CD4-positive, alpha-beta T cell treated with Interleukin-1 beta for 1 hour (primary cell): ENCODE results near the gene ZIC5.

Source experiments
- DNase-seq, 2 donors: peaks; one replicate each; pipeline ENCODE4 v3.0.0-alpha.2; 2020 to 2022

The ZIC5 gene

GRCh38 chr13:99987154-99988019, 15.8 kb upstream of the ZIC5 start:
- no peak for DNase-seq

GRCh38 chr13:99986741-99987140, 15.2 kb upstream of the ZIC5 start:
- no peak for DNase-seq

DNA sequence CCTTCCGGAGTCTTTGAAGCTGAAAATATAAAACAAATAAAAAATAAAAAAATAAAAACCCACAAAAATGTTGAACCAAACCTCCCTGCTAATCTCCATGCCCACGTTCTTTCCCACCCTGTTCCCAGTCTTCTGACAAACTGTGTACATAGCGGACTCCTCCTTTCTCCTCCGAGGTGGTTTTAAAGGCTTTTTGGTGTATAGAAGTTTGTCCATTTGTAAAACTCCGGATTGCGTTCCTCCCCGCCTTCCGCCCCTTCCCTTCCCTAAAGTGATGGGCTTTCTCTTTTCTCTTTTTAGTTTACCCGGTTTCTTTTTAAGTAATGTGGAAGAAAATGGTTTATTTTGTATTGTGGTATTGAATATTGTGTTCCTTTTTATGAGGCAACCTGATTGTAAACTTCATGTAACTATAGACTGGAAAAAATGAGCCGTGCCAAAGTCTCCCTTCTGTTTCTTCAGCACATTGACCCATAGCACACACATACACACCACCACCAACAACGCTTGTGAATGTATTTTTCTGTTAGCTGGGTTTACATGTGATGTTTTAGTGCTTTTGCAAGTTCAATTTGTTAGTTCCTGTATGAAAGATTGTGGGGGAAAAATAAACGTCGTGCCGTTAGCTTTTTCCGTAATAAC, 14.4 kb upstream of the ZIC5 start:
- no peak for DNase-seq

GRCh38 chr13:99985241-99985874, 13.8 kb upstream of the ZIC5 start:
- no peak for DNase-seq

- no peak for DNase-seq
Measured at GRCh38 chr13:99984461-99985240, 13.1 kb upstream of the ZIC5 start.

DNA sequence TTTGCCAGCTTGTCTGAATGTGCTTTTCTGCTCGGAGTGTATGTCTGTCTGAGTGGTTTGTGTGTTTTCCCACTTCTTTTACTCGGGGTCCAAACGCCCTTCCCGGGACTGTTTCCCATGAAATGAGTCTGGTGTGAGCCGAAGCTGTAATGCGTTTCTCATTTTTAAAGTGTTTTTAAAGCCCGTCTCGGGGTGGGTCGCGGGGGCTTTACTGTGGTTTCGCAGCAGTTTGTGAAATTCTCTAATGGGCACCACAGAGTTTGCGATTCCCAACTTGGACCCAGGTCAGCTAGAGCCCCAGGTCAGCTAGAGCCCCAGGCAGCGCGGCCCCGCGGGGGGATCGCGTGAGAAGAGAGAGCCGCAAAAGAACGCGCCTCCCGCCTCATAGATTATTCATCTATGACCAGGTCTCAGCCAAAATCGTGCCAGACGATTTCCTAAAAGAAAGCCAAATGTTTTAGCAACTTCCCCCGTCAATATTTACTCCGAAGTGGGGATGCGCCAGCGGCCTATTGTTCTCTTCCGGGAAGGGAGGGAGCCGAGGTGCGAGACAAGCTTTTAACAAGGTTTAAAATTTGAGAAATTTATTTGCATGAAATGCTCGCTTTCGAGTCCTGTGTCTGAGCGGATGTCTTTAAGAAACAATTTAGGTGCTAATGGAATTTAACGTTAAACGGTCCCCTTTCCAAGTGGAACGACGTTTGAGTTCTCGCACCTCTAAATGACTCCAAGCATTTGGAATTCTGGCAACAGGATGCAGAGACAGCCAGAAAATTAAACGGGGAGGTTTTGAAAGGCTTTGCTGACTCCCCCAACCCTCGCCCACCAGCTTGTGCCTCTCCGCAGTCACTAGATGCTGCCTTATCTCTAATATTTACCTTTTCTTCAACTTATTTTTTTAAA, 12.2 kb upstream of the ZIC5 start:
- no peak for DNase-seq

DNA sequence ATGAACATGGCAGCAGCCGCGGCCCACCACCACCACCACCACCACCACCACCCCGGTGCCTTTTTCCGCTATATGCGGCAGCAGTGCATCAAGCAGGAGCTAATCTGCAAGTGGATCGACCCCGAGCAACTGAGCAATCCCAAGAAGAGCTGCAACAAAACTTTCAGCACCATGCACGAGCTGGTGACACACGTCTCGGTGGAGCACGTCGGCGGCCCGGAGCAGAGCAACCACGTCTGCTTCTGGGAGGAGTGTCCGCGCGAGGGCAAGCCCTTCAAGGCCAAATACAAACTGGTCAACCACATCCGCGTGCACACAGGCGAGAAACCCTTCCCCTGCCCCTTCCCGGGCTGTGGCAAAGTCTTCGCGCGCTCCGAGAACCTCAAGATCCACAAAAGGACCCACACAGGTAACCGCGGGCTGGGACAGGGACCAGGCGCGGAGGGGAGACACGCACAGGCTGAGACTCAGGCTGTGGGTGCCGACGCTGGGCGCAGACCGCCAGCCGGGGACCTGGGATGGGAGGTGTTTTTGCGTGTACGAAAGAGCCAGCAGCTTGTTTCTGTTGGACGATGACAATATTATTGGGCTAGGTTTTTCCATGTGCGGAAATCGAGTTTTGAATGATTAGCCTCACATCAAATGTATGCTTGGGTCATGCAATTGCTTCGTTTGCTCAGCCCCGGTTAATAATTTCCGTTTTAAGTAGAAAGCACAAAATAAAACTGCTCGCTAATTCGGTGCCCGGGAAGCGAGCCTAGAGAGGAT, 11.3 kb upstream of the ZIC5 start:
- DNase-seq: no peak

DNA sequence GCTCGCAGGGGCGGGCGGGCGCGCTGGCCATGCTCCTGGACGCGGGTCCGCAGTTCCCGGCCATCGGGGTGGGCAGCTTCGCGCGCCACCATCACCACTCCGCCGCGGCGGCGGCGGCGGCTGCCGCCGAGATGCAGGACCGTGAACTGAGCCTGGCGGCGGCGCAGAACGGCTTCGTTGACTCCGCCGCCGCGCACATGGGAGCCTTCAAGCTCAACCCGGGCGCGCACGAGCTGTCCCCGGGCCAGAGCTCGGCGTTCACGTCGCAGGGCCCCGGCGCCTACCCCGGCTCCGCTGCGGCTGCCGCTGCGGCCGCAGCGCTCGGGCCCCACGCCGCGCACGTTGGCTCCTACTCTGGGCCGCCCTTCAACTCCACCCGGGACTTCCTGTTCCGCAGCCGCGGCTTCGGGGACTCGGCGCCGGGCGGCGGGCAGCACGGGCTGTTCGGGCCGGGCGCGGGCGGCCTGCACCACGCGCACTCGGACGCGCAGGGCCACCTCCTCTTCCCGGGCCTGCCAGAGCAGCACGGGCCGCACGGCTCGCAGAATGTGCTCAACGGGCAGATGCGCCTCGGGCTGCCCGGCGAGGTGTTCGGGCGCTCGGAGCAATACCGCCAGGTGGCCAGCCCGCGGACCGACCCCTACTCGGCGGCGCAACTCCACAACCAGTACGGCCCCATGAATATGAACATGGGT, 10.6 kb upstream of the ZIC5 start:
- peak in 1 of 2 donors; percentile 31 for DNase-seq

- DNase-seq: no peak
Measured at GRCh38 chr13:99981735-99982035, 10.1 kb upstream of the ZIC5 start, which contains the start of gene ZIC2. Gene ZIC2, plus strand, starts transcription at chr13:99981784. Its CDS starts 281 bp downstream, at chr13:99982065.

DNA sequence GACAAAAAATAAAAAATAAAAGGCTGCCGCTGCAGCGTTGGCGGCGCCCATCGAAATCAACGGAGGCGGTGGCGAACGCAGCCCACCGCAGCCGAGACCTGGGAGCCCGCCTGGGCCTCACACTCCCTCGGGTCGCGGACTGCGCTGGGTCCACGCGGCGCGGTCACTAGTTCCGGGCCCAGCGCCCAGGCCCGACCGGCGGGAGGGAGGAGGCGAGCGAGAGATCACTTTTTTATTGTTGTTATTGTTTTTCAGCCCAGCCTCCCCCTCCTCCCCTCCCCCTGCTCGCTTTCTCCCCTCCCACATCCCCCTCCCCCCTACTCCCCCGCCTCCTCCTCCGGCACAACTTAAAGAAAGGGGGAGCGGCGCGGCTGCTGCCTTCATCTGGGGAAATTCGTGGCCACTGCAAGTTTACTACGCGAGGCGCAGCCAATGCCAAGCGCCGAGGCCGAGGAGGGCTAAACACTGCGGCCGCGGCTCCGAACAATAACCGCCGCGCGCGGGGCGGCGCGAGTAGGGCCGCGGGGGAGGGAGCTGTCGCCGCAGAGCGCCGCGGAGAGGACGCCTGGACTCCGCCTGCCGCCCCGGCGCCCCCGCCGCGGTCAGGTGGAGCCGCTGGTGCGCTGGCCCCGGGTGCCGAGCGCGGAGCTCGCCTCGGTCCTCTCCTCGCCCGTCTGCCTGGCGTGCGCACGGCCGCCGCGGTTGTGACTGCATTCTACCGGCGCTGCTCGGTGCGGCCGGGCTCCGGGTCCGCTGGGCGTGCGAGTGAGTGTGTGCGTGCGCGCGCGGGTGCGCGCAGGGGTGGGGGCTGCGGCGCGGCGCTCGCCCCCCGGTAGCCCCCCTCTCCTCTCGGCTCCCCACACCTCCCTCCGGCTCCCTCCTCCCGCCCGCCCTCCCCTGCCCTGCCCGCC, 9.5 kb upstream of the ZIC5 start:
- no peak for DNase-seq

DNA sequence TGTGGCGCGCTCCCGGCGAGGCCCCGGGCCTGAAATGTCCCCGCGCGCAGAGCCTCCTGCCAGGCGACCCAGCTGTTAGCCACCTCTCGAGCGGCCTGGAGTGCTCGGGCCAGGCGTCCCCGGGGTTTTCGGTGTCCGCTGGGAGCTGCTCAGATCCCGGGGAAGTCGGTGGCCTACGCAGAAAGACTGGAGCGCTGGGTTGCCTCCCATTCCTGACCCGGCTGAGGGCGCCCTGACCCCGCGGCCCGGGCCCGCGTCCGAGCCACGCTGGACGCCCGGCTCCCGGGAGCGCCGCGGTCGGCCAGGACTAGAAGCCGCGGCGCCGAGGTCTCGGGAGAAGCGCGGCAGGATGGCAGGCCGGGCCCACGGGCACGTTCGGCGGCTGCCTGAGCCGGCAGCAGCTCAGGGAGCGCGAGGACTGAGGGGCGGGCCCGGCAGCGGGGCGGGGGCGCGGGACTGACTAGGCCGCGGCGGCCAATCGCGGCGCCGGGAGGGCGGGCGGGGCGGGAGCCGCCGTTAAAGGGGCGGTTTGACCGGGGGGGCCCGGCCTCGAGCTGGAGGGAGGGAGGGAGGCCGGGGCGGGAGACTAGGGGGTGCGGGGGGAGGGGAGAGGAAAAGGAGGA, 8.7 kb upstream of the ZIC5 start:
- DNase-seq: peak; percentile 52 to 54

GRCh38 chr13:99979453-99980200, 8.1 kb upstream of the ZIC5 start:
- DNase-seq: no peak

DNA sequence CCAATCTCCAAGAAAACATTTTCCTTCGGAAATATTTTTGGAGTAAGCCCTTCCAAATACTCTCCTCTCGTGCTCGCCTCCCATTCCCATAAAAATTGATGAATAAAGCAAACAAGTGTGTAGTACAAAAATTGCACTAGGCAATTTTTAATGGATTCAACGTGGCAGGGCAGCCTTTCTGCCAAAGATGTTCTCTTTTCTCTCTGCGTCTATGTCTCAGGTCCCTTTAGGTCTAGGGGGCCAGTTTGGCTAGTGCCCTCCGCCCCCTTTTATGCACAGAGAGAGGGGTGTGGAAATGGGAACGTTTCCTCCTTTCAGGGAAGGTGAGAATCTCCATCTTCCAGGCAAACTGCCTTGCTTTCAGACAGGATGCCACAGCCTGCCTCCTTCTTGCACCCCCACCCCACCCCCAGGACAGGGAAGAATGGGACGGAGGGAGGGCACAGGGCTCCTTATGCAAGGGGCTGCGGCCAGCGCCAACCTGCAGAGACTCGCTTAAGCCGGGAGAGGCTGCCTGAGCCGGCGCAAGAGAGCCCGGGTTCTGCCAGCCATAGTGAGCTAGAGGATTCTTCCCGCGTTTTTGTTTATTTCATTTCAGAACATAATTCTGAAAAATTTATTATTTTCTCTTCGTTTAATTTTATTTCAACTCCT, 7.4 kb upstream of the ZIC5 start:
- no peak for DNase-seq

- DNase-seq: no peak
Measured at GRCh38 chr13:99977912-99978798, 6.6 kb upstream of the ZIC5 start.

- DNase-seq: no peak
Measured at GRCh38 chr13:99977334-99977911, 5.9 kb upstream of the ZIC5 start.

DNA sequence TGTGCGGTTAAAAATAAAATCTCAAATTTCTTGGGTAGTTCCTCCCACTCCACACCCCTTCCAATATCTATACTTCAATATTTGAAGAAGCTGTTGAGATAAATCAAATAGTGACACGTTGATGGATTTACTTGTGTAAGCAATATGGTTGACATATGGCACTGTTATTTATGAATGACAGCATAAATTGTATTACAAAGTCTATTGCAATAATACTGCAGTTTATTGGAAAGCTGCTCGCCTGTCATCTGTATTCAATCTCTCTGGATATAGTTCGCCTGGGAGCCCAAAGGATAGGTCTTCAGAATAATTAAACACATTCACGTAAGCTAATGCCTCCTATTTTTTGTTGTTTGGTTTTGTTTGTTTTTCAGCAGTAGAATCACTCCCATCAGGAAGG, 5.0 kb upstream of the ZIC5 start:
- no peak for DNase-seq
